Mucosa of stomach (tissue), 1 donor: Measurements from ENCODE around the gene ERFL.
A peak's percentile ranks its signal among the peaks of the same experiment; 100 is the strongest.

Experiments
- H3K27me3 ChIP-seq: one replicate; pipeline ENCODE4 v1.7.0; 2013; ENCODE audit warnings: mild to moderate bottlenecking, low read length; ENCODE audit not compliant: control insufficient read depth, insufficient read depth
- H3K36me3 ChIP-seq: one replicate; pipeline ENCODE4 v1.7.0; 2013; ENCODE audit warnings: low read length; ENCODE audit not compliant: control insufficient read depth, insufficient read depth
- H3K4me1 ChIP-seq: one replicate; pipeline ENCODE4 v1.7.0; 2013; ENCODE audit warnings: mild to moderate bottlenecking, low read length; ENCODE audit not compliant: control insufficient read depth, insufficient read depth
- H3K4me3 ChIP-seq: one replicate; pipeline ENCODE4 v1.7.0; 2013; ENCODE audit warnings: low read length
- H3K9ac ChIP-seq: one replicate; pipeline ENCODE4 v1.7.0; 2013; ENCODE audit warnings: mild to moderate bottlenecking, low read length, moderate library complexity
- H3K9me3 ChIP-seq: one replicate; pipeline ENCODE4 v1.7.0; 2013; ENCODE audit warnings: mild to moderate bottlenecking, low read length, moderate library complexity; ENCODE audit not compliant: control insufficient read depth
- donor health status: Pancreatic carcinoma.

Gene ERFL

GRCh38 chr19:41906916-41907680 lies 21.2 kb downstream of the ERFL start:
- Histone ChIP-seq H3K36me3 (peaks cover 26% of the 10 kb centered on the region), H3K9me3 (no peaks in the 10 kb centered on the region), H3K4me3 (no peak overlapping the region), H3K9ac (no peak overlapping the region), H3K4me1 (peaks cover 47% of the 10 kb centered on the region), H3K27me3 (peaks cover 21% of the 10 kb centered on the region)

- H3K4me1 ChIP-seq: peaks cover 52% of the 10 kb centered on the region
- no peak overlapping the region for H3K9ac ChIP-seq
- H3K27me3 ChIP-seq: peaks cover 13% of the 10 kb centered on the region
- H3K4me3 ChIP-seq: no peak overlapping the region
- peaks cover 34% of the 10 kb centered on the region for H3K36me3 ChIP-seq
- H3K9me3 ChIP-seq: no peaks in the 10 kb centered on the region
Observed at GRCh38 chr19:41906271-41906670, 22.0 kb downstream of the ERFL start.

- peaks cover 52% of the 10 kb centered on the region for H3K4me1 ChIP-seq
- H3K4me3 ChIP-seq: peak overlapping the region; percentile 61
- H3K9ac ChIP-seq: peak overlapping the region; percentile 70
- H3K27me3 ChIP-seq: peaks cover 4% of the 10 kb centered on the region
- peaks cover 34% of the 10 kb centered on the region for H3K36me3 ChIP-seq
- no peaks in the 10 kb centered on the region for H3K9me3 ChIP-seq
Observed at GRCh38 chr19:41905273-41906002, 22.8 kb downstream of the ERFL start.

- H3K9ac ChIP-seq: peak overlapping the region; percentile 70
- H3K4me3 ChIP-seq: peak overlapping the region; percentile 61
- H3K36me3 ChIP-seq: peaks cover 34% of the 10 kb centered on the region
- no peaks in the 10 kb centered on the region for H3K9me3 ChIP-seq
- H3K4me1 ChIP-seq: peaks cover 52% of the 10 kb centered on the region
- H3K27me3 ChIP-seq: no peaks in the 10 kb centered on the region
Observed at GRCh38 chr19:41904118-41904870, 24.0 kb downstream of the ERFL start.

GRCh38 chr19:41903193-41903953 lies 24.9 kb downstream of the ERFL start:
- peaks cover 52% of the 10 kb centered on the region for H3K4me1 ChIP-seq
- H3K9ac ChIP-seq: peak overlapping the region; percentile 5
- H3K36me3 ChIP-seq: peaks cover 34% of the 10 kb centered on the region
- H3K4me3 ChIP-seq: no peak overlapping the region
- no peaks in the 10 kb centered on the region for H3K27me3 ChIP-seq
- H3K9me3 ChIP-seq: no peaks in the 10 kb centered on the region

GRCh38 chr19:41902594-41902993 lies 25.7 kb downstream of the ERFL start:
- Histone ChIP-seq H3K9ac (no peak overlapping the region), H3K36me3 (peaks cover 34% of the 10 kb centered on the region), H3K4me3 (no peak overlapping the region), H3K27me3 (no peaks in the 10 kb centered on the region), H3K9me3 (no peaks in the 10 kb centered on the region), H3K4me1 (peaks cover 52% of the 10 kb centered on the region)

GRCh38 chr19:41901707-41902360 lies 26.4 kb downstream of the ERFL start:
- Histone ChIP-seq H3K36me3 (peaks cover 34% of the 10 kb centered on the region), H3K4me3 (no peak overlapping the region), H3K9ac (no peak overlapping the region), H3K9me3 (no peaks in the 10 kb centered on the region), H3K27me3 (no peaks in the 10 kb centered on the region), H3K4me1 (peaks cover 48% of the 10 kb centered on the region)

GRCh38 chr19:41898235-41898634 lies 30.0 kb downstream of the ERFL start:
- H3K4me1 ChIP-seq: peaks cover 15% of the 10 kb centered on the region
- no peak overlapping the region for H3K9ac ChIP-seq
- peaks cover 36% of the 10 kb centered on the region for H3K36me3 ChIP-seq
- H3K4me3 ChIP-seq: no peak overlapping the region
- H3K27me3 ChIP-seq: no peaks in the 10 kb centered on the region
- H3K9me3 ChIP-seq: no peaks in the 10 kb centered on the region

GRCh38 chr19:41897820-41898219 lies 30.4 kb downstream of the ERFL start:
- H3K4me3 ChIP-seq: no peak overlapping the region
- H3K9ac ChIP-seq: no peak overlapping the region
- H3K27me3 ChIP-seq: no peaks in the 10 kb centered on the region
- no peaks in the 10 kb centered on the region for H3K9me3 ChIP-seq
- peaks cover 11% of the 10 kb centered on the region for H3K4me1 ChIP-seq
- peaks cover 33% of the 10 kb centered on the region for H3K36me3 ChIP-seq

GRCh38 chr19:41897181-41897580 lies 31.1 kb downstream of the ERFL start:
- no peaks in the 10 kb centered on the region for H3K9me3 ChIP-seq

GRCh38 chr19:41896581-41896942 lies 31.7 kb downstream of the ERFL start:
- H3K36me3 ChIP-seq: peaks cover 27% of the 10 kb centered on the region
- no peaks in the 10 kb centered on the region for H3K4me1 ChIP-seq
- no peaks in the 10 kb centered on the region for H3K27me3 ChIP-seq
- no peaks in the 10 kb centered on the region for H3K9me3 ChIP-seq
- H3K9ac ChIP-seq: no peak overlapping the region
- no peak overlapping the region for H3K4me3 ChIP-seq

More at GRCh38 chr19:41897181-41897580, 31.1 kb downstream of the ERFL start:
- Histone ChIP-seq H3K27me3 (no peaks in the 10 kb centered on the region), H3K4me1 (peaks cover 5% of the 10 kb centered on the region), H3K36me3 (peaks cover 33% of the 10 kb centered on the region), H3K9ac (no peak overlapping the region), H3K4me3 (no peak overlapping the region)
